Neutrophil (primary cell): ENCODE results near the gene IP6K3.

Experiments
- H3K27ac ChIP-seq: fragments of 200-600 bp; sonication (generic); 2 replicates; pipeline ENCODE4 v1.5.1; 2016; ENCODE audit warnings: mild to moderate bottlenecking, moderate library complexity
- H3K27me3 ChIP-seq: fragments of 200-600 bp; sonication (generic); 2 replicates; pipeline ENCODE4 v1.6.0; 2016; ENCODE audit warnings: mild to moderate bottlenecking
- H3K36me3 ChIP-seq: fragments of 200-600 bp; sonication (generic); 2 replicates; pipeline ENCODE4 v1.5.1; 2017
- H3K4me1 ChIP-seq, 2 experiments: fragments of 200-600 bp in 1 of 2; sonication (generic) in 1 of 2; 1 replicate in 1 of 2; 2 replicates in 1 of 2; pipeline versions ENCODE4 v1.5.1 to v1.6.1; 2013 to 2016; ENCODE audit warnings: low read depth in 1 of 2, low read length in 1 of 2, mild to moderate bottlenecking in 1 of 2, moderate library complexity in 1 of 2; ENCODE audit not compliant: control insufficient read depth in 1 of 2, insufficient read depth in 1 of 2
- H3K4me3 ChIP-seq, 2 experiments: fragments of 200-600 bp in 1 of 2; sonication (generic) in 1 of 2; 1 replicate in 1 of 2; 2 replicates in 1 of 2; pipeline ENCODE4 v1.5.1; 2013 to 2016; ENCODE audit warnings: low read depth in 1 of 2, low read length in 1 of 2, mild to moderate bottlenecking in 1 of 2, moderate library complexity in 1 of 2
- H3K9me3 ChIP-seq: fragments of 200-600 bp; sonication (generic); 2 replicates; pipeline ENCODE4 v1.5.1; 2016
- TF ChIP-seq, protein P1 (sequence below): fragments of 200-600 bp; sonication (generic); IDR thresholded peaks from 2 replicates; pipeline ENCODE4 v1.5.1; 2016; ENCODE audit warnings: antibody characterized with exemption

Gene IP6K3

DNA sequence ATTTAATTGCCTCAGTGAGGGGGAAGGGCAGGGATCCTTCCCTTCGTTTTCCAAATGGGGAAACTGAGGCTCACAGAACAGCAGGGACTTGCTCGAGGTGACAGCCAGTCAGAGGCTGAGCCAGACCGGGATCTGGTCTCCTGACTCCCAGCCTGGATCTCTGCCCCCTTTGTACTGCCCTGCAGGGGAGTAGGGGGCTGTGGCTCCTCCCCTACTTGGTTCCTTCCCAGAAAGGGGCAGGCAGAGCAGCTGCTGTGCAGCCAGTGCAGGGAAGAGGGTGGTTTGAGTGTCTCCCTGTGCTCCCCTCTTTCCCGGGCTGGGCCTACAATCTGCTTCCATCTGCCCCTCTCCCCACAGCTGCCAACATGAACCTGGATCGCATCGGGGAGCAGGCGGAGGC is 72.9 kb downstream of the IP6K3 start:
- Histone ChIP-seq H3K27ac (no peak overlapping the region), H3K4me3 (no peak overlapping the region), H3K27me3 (no peaks in the 10 kb centered on the region), H3K36me3 (no peaks in the 10 kb centered on the region), H3K9me3 (no peaks in the 10 kb centered on the region), H3K4me1 (no peaks in the 10 kb centered on the region)
- TF ChIP-seq, protein P1, sequence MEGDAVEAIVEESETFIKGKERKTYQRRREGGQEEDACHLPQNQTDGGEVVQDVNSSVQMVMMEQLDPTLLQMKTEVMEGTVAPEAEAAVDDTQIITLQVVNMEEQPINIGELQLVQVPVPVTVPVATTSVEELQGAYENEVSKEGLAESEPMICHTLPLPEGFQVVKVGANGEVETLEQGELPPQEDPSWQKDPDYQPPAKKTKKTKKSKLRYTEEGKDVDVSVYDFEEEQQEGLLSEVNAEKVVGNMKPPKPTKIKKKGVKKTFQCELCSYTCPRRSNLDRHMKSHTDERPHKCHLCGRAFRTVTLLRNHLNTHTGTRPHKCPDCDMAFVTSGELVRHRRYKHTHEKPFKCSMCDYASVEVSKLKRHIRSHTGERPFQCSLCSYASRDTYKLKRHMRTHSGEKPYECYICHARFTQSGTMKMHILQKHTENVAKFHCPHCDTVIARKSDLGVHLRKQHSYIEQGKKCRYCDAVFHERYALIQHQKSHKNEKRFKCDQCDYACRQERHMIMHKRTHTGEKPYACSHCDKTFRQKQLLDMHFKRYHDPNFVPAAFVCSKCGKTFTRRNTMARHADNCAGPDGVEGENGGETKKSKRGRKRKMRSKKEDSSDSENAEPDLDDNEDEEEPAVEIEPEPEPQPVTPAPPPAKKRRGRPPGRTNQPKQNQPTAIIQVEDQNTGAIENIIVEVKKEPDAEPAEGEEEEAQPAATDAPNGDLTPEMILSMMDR = no peak

DNA sequence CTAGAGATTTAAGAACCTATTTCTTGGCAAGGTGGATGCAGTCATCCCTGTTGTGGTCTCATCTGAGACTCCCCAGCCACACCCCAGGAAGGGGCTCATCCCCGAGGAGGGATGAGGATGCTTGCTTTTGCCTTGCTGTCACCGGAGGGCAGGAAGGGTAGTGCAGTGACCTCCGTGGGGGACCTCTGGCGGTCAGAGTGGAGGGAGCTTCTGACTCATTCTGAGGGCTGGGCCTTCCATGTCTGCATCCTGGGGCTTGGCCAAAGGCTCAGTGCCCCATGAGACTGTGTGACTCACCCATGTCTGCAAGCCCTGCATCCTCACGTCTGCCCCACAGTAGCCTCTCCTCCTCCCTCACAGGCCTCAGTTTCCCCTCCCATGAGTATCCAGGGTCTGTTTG is 73.9 kb downstream of the IP6K3 start:
- Histone ChIP-seq H3K27ac (no peak overlapping the region), H3K4me3 (no peak overlapping the region), H3K36me3 (no peaks in the 10 kb centered on the region), H3K27me3 (no peaks in the 10 kb centered on the region), H3K4me1 (no peaks in the 10 kb centered on the region), H3K9me3 (no peaks in the 10 kb centered on the region)
- TF ChIP-seq, protein P1 = no peak

DNA sequence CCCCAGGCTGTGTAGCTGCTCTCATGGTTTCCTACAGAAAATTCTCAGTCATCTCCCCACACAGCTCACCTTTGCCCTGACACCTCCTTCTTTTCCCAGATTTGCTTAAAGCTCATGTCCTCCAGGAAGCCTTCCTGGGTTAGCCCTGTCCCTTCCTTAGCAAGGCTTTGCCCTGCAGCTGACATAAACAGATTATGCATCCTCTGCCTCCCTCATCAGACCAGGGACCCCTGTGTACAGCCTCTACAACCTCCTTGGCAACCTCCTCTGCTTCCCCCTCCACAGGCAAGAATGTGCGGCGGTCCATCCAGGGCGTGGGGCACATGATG is 75.0 kb downstream of the IP6K3 start:
- no peaks in the 10 kb centered on the region for H3K4me1 ChIP-seq
- no peaks in the 10 kb centered on the region for H3K9me3 ChIP-seq
- H3K4me3 ChIP-seq = no peak overlapping the region
- no peaks in the 10 kb centered on the region for H3K36me3 ChIP-seq
- no peak overlapping the region for H3K27ac ChIP-seq
- TF ChIP-seq, protein P1 = no peak
- H3K27me3 ChIP-seq = no peaks in the 10 kb centered on the region
